ENCODE results near the gene PYCR2. TPM values are rescaled to one million over a fixed set of nuclear protein-coding genes. Genes with fewer than 3 reads are reported as not detected.
"Not testable (repeated sequence)": the region's sequence is repeated elsewhere in the genome, so short reads cannot be mapped to it uniquely, and the experiment has no call there.

The PYCR2 gene
- polyA plus RNA-seq, 3 donors = 50.0 to 59.1 (median 57.3) TPM

GRCh38 chr1:225908013-225908640 lies 15.9 kb downstream of the PYCR2 start:
- DNase-seq (ENCODE audit: extremely low read depth in 1 of 11, low read depth in 9 of 11, low spot score in 4 of 11) = no peak

GRCh38 chr1:225907341-225907740 lies 16.7 kb downstream of the PYCR2 start:
- no peak for DNase-seq (ENCODE audit: extremely low read depth in 1 of 11, low read depth in 9 of 11, low spot score in 4 of 11)

- DNase-seq (ENCODE audit: extremely low read depth in 1 of 11, low read depth in 9 of 11, low spot score in 4 of 11) = no peak
Observed at GRCh38 chr1:225906467-225906866, 17.6 kb downstream of the PYCR2 start.

GRCh38 chr1:225903623-225904022 lies 20.4 kb downstream of the PYCR2 start:
- no peak for DNase-seq (ENCODE audit: extremely low read depth in 1 of 11, low read depth in 9 of 11, low spot score in 4 of 11)

GRCh38 chr1:225899044-225899925 lies 24.8 kb downstream of the PYCR2 start:
- DNase-seq (ENCODE audit: extremely low read depth in 1 of 11, low read depth in 9 of 11, low spot score in 4 of 11) = no peak

- no peak for DNase-seq (ENCODE audit: extremely low read depth in 1 of 11, low read depth in 9 of 11, low spot score in 4 of 11)
Observed at GRCh38 chr1:225897595-225898514, 26.2 kb downstream of the PYCR2 start.

- no peak for DNase-seq (ENCODE audit: extremely low read depth in 1 of 11, low read depth in 9 of 11, low spot score in 4 of 11)
Observed at GRCh38 chr1:225896937-225897549, 27.0 kb downstream of the PYCR2 start.

GRCh38 chr1:225896494-225896893 lies 27.6 kb downstream of the PYCR2 start:
- DNase-seq (ENCODE audit: extremely low read depth in 1 of 11, low read depth in 9 of 11, low spot score in 4 of 11) = no peak

GRCh38 chr1:225892307-225892706 lies 31.7 kb downstream of the PYCR2 start:
- DNase-seq (ENCODE audit: extremely low read depth in 1 of 11, low read depth in 9 of 11, low spot score in 4 of 11) = no peak

- DNase-seq (ENCODE audit: extremely low read depth in 1 of 11, low read depth in 9 of 11, low spot score in 4 of 11) = no peak
Observed at GRCh38 chr1:225891229-225891972, 32.6 kb downstream of the PYCR2 start.

GRCh38 chr1:225890346-225891228 lies 33.5 kb downstream of the PYCR2 start:
- no peak for DNase-seq (ENCODE audit: extremely low read depth in 1 of 11, low read depth in 9 of 11, low spot score in 4 of 11)

- no peak for DNase-seq (ENCODE audit: extremely low read depth in 1 of 11, low read depth in 9 of 11, low spot score in 4 of 11)
Observed at GRCh38 chr1:225889743-225890142, 34.3 kb downstream of the PYCR2 start.

- peak in 10 of 11 donors; percentile 73 to 90 (median 84) for DNase-seq (ENCODE audit: extremely low read depth in 1 of 11, low read depth in 9 of 11, low spot score in 4 of 11)
Observed at GRCh38 chr1:225888898-225889601, 35.0 kb downstream of the PYCR2 start, which contains the start of gene LEFTY1. LEFTY1 (minus strand) TSS chr1:225889146; CDS start chr1:225889066, 80 bp downstream.

- DNase-seq (ENCODE audit: extremely low read depth in 1 of 11, low read depth in 9 of 11, low spot score in 4 of 11) = no peak
Observed at GRCh38 chr1:225888289-225888897, 35.7 kb downstream of the PYCR2 start.

GRCh38 chr1:225887554-225888288 lies 36.3 kb downstream of the PYCR2 start:
- not testable (repeated sequence) for DNase-seq (ENCODE audit: extremely low read depth in 1 of 11, low read depth in 9 of 11, low spot score in 4 of 11)

GRCh38 chr1:225887030-225887314 lies 37.1 kb downstream of the PYCR2 start:
- no peak for DNase-seq (ENCODE audit: extremely low read depth in 1 of 11, low read depth in 9 of 11, low spot score in 4 of 11)
